ENCODE results near the gene BIRC3. TPM values are rescaled to one million over a fixed set of nuclear protein-coding genes. Genes with fewer than 3 reads are reported as not detected.

Gene BIRC3
- total RNA-seq, 1 experiment from 2014 or later: 65.4 TPM

DNA sequence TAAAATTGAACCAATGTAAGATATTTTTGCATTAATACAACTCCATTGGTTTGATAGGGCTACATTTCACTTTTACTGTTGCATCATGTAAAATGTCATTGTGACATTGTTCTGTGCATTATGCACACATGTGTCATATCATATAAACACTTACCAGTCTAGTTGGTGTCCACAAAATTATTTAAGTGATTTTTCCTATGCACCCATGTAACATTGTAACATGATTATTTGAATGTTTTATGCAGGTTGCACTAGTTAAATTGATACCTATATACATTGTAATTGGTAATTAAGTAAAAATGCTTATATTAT is 9.6 kb upstream of the BIRC3 start:
- CTCF ChIA-PET: interaction anchor here (0.5 to 1.3 kb wide), 5 partner anchors 14 to 440 kb away, joined by 3 to 6 read pairs (median 3); no protein-coding TSS in a partner anchor
- intact Hi-C loops (cut with micrococcal nuclease; ENCODE audit: unreplicated experiment): no loop called here
- Histone ChIP-seq H3K27me3 (ENCODE audit: control insufficient read depth, insufficient read depth, low read length) (no peaks in the 10 kb centered on the region), H3K4me1 (ENCODE audit: control insufficient read depth, insufficient read depth, low read length) (peaks cover 41% of the 10 kb centered on the region), H3K9me3 (ENCODE audit: control insufficient read depth, insufficient read depth, low read depth, low read length) (peaks cover 3% of the 10 kb centered on the region; the same call in 1 of the 2 replicates), H3K27ac (ENCODE audit: low read length) (peak overlapping the region; percentile 93), H3K4me3 (ENCODE audit: low read depth in 2 of 2, low read length in 2 of 2) (no peak overlapping the region), H3K36me3 (ENCODE audit: control insufficient read depth, insufficient read depth, low read length) (no peaks in the 10 kb centered on the region)
- TF ChIP-seq, protein P1, sequence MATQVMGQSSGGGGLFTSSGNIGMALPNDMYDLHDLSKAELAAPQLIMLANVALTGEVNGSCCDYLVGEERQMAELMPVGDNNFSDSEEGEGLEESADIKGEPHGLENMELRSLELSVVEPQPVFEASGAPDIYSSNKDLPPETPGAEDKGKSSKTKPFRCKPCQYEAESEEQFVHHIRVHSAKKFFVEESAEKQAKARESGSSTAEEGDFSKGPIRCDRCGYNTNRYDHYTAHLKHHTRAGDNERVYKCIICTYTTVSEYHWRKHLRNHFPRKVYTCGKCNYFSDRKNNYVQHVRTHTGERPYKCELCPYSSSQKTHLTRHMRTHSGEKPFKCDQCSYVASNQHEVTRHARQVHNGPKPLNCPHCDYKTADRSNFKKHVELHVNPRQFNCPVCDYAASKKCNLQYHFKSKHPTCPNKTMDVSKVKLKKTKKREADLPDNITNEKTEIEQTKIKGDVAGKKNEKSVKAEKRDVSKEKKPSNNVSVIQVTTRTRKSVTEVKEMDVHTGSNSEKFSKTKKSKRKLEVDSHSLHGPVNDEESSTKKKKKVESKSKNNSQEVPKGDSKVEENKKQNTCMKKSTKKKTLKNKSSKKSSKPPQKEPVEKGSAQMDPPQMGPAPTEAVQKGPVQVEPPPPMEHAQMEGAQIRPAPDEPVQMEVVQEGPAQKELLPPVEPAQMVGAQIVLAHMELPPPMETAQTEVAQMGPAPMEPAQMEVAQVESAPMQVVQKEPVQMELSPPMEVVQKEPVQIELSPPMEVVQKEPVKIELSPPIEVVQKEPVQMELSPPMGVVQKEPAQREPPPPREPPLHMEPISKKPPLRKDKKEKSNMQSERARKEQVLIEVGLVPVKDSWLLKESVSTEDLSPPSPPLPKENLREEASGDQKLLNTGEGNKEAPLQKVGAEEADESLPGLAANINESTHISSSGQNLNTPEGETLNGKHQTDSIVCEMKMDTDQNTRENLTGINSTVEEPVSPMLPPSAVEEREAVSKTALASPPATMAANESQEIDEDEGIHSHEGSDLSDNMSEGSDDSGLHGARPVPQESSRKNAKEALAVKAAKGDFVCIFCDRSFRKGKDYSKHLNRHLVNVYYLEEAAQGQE (IDR thresholded peaks at IDR 0.05; ENCODE audit: insufficient read depth in 1 of 2, low read depth in 2 of 2, low read length in 1 of 2): peak in 1 of 2 experiments; percentile 55; a peak in 2 of 4 replicates
- TF ChIP-seq SIN3A (IDR thresholded peaks at IDR 0.05; ENCODE audit: borderline replicate concordance, insufficient read depth, low read depth, low read length): no peak
- BruUV-seq (replicated peaks): no TSS peak
- POLR2A ChIA-PET: interaction anchor here (0.8 kb wide), 1 partner anchor 12 kb away, joined by 3 read pairs; no protein-coding TSS in a partner anchor
- ATAC-seq (no peak), DNase-seq (ENCODE audit: low read depth, low spot score) (no peak)
- in situ Hi-C loops (cut with HindIII; ENCODE audit: low pct_unique_long_range_greater_than_20kb, low sequenced_read_pairs): no loop called here

DNA sequence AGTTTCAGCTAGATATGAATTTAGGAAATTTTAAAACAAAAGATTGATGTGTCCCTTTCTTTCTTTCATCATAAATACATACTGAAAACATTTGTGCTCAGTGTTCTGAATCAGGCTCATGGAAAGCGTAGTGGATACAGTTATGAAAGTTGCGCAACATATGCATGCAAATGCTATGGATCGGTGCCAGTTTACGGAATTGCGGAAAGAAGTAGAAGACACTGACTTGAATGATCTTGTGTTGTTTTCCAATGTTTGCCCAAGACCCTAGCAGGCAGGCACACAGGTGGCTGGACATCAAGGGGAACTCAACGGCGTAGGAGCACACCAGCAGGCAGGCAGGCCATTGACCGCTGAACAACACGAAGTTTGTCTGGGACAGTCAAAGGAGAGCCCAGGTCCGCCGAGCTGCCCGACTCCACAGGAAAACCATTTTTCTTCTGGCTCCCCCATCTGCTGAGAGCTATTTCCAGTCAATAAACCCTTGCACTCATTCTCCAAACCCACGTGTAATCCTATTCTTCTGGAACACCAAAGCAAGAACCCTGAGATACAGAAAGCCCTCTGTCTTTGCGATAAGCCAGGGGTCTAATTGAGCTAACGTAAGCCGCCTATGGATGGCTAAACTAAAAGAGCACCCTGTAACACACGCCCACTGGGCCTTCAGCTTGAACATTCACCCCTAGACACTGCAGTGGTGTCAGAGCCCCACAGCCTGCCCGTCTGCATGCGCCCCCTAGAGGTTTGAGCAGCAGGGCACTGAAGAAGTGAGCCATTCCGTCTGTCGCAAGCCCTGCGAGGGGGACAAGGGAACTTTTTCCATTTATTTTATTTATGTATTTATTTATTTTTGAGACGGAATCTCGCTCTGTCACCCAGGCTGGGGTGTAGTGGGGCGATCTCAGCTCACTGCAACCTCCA is 7.4 kb upstream of the BIRC3 start:
- no peak for ATAC-seq
- BruUV-seq (replicated peaks): no TSS peak
- Histone ChIP-seq H3K4me3 (ENCODE audit: low read depth in 2 of 2, low read length in 2 of 2) (no peak overlapping the region), H3K36me3 (ENCODE audit: control insufficient read depth, insufficient read depth, low read length) (no peaks in the 10 kb centered on the region), H3K9me3 (ENCODE audit: control insufficient read depth, insufficient read depth, low read depth, low read length) (no peaks in the 10 kb centered on the region), H3K27ac (ENCODE audit: low read length) (peak overlapping the region; percentile 93), H3K27me3 (ENCODE audit: control insufficient read depth, insufficient read depth, low read length) (no peaks in the 10 kb centered on the region), H3K4me1 (ENCODE audit: control insufficient read depth, insufficient read depth, low read length) (peaks cover 58% of the 10 kb centered on the region)
- intact Hi-C loops (cut with micrococcal nuclease; ENCODE audit: unreplicated experiment) (loop anchor here (10.0 kb wide), 1 partner anchor 395 kb away; the partner anchor contains the start of genes ANGPTL5 and CEP126), in situ Hi-C loops (cut with HindIII; ENCODE audit: low pct_unique_long_range_greater_than_20kb, low sequenced_read_pairs) (no loop called here)
- ChIA-PET CTCF (interaction anchor here (0.6 kb wide), 2 partner anchors 29 to 524 kb away, joined by 3 read pairs; no protein-coding TSS in a partner anchor), POLR2A (no interaction called here)
- no peak for DNase-seq (ENCODE audit: low read depth, low spot score)
- TF ChIP-seq, protein P1 (IDR thresholded peaks at IDR 0.05; ENCODE audit: insufficient read depth in 1 of 2, low read depth in 2 of 2, low read length in 1 of 2): no peak
- TF ChIP-seq, protein P2, sequence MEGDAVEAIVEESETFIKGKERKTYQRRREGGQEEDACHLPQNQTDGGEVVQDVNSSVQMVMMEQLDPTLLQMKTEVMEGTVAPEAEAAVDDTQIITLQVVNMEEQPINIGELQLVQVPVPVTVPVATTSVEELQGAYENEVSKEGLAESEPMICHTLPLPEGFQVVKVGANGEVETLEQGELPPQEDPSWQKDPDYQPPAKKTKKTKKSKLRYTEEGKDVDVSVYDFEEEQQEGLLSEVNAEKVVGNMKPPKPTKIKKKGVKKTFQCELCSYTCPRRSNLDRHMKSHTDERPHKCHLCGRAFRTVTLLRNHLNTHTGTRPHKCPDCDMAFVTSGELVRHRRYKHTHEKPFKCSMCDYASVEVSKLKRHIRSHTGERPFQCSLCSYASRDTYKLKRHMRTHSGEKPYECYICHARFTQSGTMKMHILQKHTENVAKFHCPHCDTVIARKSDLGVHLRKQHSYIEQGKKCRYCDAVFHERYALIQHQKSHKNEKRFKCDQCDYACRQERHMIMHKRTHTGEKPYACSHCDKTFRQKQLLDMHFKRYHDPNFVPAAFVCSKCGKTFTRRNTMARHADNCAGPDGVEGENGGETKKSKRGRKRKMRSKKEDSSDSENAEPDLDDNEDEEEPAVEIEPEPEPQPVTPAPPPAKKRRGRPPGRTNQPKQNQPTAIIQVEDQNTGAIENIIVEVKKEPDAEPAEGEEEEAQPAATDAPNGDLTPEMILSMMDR (IDR thresholded peaks at IDR 0.05): peak; percentile 49
